ENCODE measurements around the gene FGD4.

DNA sequence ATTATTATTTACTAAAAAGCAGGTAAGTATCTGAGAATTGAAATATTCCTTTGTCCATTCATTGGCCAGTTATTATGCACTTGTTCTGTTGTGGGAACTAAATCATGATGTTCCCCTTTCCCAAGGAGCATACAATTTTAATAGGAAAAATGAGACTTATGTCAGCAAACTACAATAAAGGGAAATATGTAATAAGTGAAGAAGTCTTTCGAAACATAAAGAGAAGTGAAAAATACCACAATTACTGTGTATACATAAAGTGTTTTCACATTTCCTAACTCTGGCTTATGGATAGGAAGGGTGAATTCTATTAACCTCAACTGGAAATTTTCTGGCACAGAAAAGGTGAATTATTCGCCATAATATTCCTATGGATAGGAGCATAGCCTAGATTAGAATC, 201.3 kb downstream of the FGD4 start:
- TF ChIP-seq CTCF (IDR thresholded peaks at IDR 0.05; ENCODE audit: insufficient read depth, low read length): no peak
- TF ChIP-seq POLR2AphosphoS5 (IDR thresholded peaks at IDR 0.05; ENCODE audit: low read depth): no peak
- no peak for TF ChIP-seq GABPA (IDR thresholded peaks at IDR 0.05; ENCODE audit: low read depth)
- no peak for TF ChIP-seq REST (IDR thresholded peaks at IDR 0.05; ENCODE audit: insufficient replicate concordance, low read depth)
- TF ChIP-seq SPI1 (IDR thresholded peaks at IDR 0.05; ENCODE audit: borderline replicate concordance, low read depth): peak; percentile 4; the same call in 1 of the 2 replicates

All from HL-60 (cell line).